T-helper 22 cell (primary cell): ENCODE results near the gene EFCAB6.

ENCODE experiments used
- DNase-seq: peaks from one replicate; pipeline ENCODE4 v3.0.0-alpha.2; 2020; ENCODE audit warnings: low read depth

The EFCAB6 gene, protein sequence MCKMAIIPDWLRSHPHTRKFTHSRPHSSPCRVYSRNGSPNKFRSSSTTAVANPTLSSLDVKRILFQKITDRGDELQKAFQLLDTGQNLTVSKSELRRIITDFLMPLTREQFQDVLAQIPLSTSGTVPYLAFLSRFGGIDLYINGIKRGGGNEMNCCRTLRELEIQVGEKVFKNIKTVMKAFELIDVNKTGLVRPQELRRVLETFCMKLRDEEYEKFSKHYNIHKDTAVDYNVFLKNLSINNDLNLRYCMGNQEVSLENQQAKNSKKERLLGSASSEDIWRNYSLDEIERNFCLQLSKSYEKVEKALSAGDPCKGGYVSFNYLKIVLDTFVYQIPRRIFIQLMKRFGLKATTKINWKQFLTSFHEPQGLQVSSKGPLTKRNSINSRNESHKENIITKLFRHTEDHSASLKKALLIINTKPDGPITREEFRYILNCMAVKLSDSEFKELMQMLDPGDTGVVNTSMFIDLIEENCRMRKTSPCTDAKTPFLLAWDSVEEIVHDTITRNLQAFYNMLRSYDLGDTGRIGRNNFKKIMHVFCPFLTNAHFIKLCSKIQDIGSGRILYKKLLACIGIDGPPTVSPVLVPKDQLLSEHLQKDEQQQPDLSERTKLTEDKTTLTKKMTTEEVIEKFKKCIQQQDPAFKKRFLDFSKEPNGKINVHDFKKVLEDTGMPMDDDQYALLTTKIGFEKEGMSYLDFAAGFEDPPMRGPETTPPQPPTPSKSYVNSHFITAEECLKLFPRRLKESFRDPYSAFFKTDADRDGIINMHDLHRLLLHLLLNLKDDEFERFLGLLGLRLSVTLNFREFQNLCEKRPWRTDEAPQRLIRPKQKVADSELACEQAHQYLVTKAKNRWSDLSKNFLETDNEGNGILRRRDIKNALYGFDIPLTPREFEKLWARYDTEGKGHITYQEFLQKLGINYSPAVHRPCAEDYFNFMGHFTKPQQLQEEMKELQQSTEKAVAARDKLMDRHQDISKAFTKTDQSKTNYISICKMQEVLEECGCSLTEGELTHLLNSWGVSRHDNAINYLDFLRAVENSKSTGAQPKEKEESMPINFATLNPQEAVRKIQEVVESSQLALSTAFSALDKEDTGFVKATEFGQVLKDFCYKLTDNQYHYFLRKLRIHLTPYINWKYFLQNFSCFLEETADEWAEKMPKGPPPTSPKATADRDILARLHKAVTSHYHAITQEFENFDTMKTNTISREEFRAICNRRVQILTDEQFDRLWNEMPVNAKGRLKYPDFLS (N-terminal part only)

DNA sequence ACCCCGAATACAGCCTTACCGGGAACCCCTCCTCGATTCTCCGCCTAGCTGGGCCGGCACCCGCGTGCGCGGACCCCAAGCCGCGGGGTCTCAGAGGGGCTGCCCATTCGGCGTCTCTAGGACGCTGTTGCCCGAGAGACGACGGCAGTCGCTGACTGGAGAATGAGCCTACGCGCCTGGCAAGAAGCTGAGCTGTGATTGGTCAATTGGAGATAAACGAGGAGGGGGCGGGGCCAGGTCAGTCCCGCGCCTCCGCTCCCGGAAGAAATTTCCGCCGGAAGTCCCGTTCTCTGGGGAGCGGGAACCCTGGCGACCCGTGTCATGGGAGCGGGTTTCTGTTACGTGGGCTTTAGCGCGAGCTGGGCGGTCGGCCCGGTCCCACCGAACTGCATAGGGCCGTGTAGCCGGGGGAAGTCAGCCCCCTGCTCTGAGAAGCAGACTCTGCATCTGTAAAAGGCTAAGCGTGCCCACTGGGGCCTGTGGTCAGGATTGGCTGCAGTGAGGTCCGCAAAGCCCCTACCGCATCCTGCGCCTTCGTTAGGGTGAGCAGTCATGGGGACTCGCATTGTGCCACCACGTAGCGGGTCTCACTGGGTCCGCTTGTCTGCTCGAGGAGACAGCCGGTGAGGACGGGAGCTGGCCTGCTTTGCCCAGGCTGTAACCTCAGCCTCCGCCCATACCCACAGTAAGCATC lies at the start of gene EFCAB6:
TSS of gene EFCAB6 (minus strand) at position 157 of the 694 bp plus-strand sequence. CDS start 29,987 bp downstream, outside the sequence.
- DNase-seq, result peak; percentile 81

DNA sequence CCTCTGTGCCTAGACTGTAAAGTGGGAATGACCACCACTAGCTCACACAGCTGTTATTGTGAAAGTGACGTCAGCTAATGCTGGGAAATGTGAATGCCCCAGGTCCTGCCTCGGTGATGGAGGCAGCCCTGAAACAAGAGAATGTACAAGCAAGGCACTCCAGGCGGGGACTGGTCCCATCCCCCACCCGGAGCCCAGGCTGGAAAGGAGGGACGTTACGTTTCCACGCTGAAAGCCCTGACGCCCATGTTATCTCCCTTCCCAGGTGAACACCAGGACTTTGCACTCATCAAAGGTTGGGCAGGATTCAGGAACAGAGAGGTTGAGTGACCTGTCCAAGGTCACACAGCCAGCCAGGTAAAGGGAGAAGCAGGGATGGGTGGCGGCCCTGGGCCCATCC lies 49.4 kb upstream of the EFCAB6 start:
- no peak for DNase-seq

DNA sequence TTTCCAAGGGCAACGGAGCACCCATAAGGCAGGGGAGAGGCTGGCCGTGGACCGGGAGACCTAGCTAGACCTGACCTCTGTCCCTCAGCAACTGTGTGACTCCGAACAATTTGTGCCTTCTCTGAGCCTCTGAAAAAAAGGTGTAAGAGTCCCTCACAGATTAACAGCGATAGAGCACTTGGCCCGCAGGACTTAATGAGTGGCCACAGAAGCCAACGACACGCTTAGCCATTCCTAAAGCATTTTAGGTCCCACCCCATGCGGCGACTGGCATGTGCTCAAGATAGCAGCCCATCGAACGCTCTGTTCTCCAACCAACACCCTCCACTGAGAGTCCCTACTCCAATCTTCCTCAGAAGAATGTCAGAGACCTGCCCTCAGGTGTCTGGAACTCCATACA lies 48.7 kb upstream of the EFCAB6 start:
- DNase-seq, result no peak

DNA sequence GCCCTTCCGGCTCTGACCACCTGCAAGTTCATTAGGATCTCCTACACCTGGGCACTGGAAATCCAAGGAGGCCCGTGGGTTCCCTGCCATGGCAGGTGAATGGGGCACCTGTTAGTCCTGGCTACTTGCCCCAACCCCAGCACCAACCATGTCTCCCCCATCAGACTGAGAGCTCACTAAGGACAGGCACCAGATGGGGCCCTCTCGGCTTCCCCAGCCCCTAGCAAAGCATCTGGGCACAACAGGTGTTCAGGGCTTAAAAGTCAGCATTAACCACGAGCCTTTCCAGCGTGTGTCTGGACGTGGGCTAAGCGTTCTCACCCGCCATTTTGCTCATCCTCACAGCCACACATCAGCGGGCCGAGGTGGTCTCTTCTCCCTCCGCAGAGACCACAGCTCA lies 48.0 kb upstream of the EFCAB6 start:
- DNase-seq, result no peak

DNA sequence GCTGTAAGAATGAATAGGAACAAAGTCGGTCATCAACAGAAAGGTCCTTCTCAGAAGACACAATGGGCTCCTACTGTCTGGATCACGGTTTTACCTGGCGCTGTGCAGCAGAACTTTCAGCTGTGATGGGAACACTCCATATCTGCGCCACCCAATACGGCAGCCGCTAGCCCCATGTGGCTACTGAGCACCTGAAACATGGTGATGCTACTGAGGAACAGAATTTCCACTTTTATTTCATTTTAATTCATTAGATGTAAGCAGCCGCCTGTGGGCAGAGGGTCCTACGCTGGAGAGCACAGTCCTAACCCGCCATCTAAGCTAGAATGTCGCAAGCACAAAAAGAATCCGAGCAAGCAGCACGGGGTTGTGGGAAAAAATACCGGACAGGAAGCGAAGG lies 47.5 kb upstream of the EFCAB6 start:
- no peak for DNase-seq

DNA sequence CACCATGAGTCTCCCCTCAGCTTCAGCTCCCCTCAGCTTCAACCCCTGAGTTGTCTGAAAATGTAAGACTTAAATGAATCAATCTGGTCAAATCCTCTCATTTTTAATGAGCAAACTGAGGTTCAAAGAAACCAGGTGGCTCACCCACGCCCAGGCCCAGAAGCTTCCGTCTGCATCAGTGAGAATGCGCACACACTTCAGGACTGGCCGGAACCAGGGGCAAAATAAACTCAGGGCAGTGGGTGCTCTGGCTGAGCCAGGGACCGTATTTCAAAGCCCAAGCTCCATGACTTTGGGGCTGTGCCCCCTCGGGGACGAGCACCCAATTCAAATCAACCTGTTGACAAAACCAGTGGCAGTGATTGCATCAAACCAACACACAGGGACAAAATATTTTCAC lies 47.1 kb upstream of the EFCAB6 start:
- DNase-seq, result no peak

DNA sequence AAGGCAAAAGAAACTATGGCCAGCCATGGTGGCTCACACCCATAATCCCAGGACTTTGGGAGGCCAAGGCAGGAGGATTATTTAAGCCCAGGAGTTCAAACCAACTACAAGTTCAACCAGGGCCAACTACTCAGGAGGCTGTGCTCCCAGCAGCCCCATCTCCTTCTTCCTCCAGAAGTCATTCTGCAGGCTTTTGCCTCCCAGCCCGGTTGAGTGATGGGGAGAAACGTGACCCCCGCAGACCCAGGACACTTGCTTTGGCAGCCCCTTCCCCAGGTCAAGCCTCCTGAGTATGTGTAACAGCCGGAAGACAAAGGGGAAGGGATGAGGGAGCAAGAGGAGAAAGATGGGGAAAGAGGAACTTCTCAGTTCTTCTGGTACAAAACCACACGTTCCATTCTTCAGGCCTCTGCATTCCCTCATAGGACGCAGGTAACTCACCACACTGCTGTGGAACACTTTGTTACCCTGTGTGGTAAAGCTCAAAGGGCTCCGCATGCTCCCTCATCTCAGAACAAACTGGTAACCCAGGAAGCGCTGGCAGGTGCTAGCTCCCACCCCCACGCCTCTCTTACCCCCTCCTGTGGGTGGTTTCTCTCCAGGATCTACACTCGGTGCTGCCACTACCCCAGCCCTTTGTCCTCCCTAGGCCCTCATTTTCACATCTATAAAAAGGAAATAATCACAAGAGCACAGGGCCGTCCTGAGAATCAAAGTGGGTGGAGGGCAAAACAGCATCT lies 46.2 kb upstream of the EFCAB6 start:
- no peak for DNase-seq

DNA sequence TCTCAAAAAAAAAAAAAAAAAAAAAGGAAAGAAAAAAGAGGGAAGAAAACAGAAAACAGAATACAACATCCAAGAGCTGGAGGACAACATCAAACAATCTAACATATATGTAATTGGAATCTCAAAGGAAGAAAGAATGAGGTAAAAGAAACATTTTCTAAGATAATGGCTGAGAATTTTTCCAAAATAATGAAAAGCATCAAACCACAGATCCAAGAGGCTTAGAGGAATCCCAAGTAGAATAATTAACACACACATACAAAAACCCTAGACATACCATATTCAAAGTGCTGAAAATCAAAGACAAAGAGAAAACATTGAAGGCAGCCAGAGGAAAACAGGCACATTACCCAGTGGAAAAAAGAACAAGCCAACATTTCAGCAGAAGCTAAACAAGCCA lies 45.3 kb upstream of the EFCAB6 start:
- DNase-seq, result no peak

DNA sequence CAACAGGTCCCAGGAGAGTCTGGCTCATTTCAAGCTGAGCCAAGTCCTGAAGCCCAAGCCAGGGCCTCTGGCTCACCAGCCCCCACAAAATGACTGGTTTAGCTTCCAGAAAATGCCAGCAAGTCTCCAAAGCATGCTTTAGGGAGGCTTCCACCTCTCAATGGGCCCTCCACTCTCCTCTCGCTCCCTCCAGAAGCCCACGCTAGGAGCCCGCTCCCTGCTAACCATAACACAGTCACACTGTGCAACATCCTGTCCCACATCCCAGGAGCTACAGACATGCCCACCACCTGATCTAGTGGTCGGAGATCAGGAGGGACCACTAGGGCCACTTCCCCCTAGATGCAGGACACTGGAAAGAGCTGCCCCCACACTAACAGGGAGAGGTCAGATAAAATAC lies 43.3 kb upstream of the EFCAB6 start:
- DNase-seq, result no peak

DNA sequence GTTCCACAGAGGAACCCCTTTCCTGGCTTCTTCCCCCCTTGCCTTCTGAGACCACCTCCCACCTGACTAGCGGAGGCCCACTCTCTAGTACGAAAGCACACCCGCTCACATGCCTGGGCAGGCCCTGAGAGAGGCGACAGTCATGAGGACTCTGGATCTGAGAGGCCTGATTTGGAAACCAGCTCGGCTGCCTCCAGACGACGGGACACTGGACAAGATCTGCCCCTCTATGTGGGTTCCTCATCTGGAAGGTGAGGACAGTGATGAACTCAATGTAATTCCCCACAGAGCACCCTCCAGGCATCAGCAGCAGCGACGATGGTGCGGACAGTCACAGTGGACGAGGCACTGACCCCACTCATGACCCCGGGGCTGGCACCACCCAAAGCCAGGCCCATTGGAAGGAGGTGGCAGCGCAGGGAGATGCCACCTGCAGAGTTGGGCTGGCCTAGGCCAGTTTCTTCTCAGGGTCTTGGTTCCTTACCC lies 42.7 kb upstream of the EFCAB6 start:
- no peak for DNase-seq

DNA sequence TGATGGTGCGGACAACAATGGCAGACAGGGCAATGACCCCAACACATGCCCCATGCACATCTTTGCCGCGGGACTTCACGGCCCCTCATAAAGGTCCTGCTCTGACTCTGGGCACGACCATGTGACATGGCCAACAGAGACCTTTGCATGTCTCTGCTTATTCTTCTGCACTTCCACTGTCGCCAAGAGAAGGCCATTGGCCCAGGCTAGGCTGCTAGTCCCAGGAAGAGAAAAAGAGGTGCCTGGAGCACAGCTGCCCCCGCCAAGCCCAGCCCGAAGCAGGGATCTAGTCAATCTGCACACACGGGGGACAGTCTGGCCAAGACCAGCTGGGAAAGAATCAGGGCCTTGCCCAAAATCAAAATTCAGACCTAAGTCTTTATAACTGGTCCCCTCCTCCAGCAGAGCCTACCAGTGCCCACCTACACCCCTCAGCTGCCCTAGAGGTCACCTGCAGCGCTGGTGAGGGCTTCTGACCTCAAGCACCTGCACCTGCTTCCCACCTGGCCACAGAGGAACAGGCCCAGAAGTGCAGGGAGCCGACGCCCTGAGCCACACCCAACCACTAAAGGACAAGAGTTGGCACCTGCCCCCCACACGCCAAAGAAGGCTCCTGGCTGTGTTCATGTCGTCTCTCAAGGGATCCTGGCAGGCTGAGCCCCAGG lies 42.1 kb upstream of the EFCAB6 start:
- DNase-seq, result no peak

DNA sequence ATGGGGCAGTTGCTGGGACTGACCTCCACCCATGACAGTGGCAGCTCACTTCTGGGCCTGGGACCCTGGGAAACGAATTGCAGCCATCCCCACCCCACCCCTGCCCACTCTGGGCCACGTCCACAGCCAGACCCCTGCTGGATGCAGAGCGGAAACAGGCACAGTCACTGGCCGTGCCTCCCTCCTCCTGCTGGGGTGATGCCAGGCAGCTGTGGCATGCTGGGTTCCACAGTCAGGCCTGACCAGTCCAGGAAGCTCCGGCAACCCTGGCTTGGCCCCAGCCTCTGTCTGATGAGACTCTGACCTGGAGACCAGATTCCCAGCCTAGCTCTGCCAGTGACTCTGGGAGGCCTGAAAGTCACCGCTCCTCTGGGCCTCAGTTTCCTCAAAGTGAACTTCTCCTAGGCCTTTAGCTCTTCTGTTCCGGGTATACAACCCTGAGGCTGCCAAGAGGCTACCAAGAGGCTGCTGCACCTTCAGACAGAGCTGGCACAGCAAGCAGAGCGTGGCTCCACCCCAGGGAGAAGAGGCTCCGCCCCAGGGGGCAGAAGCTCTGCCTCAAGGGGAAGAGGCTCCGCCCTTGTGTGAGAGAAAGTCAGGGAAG lies 41.3 kb upstream of the EFCAB6 start:
- no peak for DNase-seq

DNA sequence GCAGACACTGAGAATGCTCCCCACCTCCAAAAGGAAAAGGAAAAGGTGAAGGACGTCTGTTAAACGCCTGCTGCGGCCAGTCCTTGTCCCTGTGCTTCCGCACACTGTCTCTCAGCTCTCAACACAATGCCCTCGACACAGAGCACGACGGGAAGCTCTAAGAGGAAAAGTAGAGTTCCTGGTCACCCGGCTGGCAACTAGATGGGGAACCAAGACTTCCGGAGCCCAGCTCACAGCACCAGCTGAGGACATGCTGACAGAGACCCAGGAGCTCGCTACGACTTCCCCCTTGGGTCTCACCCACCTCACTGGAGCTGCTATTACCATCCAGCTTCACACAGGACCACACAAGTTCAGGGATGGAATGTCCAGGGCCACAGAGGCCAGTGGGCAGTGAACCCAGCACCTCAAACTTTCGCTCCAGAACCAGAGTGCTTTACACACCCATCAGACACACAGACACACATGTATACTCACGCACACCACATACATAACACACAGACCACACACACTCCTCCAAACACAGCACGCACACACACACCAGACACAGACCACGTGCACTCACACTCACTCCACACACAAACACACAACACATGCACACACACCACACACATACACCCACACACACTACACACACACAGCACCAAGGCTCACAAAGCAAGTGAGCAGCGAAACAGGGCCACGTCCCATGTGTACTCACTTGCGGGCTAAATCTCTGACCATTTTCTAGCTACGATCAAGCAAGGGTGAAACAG lies 40.6 kb upstream of the EFCAB6 start:
- no peak for DNase-seq

DNA sequence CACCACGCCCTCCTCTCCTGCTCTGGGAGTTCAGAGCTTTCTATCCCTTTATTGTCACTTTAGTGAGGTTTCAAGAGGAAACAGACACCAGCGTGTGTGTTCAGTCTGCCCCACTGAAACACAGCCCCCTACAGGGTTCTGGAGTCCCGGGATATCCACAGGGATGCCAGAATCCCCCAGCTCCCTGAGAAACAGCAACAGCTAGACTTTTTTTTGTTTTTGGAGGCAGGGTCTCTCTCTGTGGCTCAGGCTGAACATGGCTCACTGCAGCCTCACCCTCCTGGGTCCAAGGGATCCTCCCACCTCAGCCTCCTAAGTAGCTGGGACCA lies 39.8 kb upstream of the EFCAB6 start:
- no peak for DNase-seq

DNA sequence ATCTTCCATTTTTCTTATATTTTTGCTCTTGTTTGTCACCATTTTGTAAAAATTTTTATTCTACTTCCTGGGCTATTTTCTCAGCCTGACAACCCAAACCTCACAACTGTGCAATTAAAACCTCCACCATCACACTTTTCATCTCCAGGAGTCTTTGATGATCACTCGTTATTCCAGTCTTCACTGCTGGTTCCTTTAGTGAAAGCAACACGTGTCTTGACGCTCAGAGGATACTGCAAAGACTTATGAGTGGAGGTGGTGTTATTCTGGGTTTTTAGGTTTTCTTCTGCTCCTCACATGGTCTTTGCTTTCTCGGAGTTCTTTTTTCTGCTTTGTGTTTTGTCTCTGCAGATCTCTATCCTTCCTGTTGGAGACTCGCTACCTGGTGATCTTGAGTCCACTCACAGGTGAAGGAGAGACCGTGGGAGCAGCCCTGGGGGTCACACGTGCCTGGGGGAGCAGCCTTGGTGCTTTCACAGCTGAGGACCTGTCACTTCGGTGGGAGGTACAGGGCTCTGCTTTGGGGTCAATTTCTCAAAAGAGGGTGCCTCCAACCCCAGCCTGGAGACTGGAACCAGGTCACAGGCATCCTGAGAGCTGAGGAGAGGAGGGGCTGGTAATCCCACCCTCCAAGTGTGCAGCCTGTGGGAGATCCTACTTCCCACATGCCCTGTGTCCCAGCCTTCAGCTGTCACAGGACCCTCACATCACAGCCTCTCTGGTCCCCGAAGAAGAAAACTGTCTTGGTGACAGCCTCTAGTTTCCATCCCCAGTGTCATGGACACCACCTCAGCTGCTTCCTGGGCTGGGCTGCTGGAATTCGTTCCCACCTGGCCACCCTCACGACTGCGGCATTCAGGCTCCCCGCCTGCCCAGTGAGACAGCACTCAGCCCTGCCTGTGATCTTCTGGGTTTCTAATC lies 39.2 kb upstream of the EFCAB6 start:
- no peak for DNase-seq

DNA sequence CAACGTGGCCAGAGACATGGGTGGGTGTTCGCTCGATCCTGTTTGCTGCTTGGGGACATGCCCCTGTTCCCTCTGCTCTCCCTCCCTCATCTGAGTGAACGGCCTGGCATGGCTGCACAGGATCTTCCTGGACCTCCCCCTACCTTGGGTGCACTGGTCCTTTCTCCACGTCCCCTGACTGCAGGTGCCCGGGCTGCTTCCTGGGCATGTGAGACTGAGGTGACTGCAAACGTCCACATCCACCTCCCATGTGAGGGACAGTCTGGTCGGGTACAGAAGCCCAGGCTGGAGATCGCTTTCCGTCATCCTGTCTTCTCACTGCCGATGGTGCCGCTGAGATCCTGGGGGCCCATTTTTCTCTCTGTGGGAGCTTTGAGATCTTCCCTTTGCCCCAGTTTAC lies 38.4 kb upstream of the EFCAB6 start:
- no peak for DNase-seq

DNA sequence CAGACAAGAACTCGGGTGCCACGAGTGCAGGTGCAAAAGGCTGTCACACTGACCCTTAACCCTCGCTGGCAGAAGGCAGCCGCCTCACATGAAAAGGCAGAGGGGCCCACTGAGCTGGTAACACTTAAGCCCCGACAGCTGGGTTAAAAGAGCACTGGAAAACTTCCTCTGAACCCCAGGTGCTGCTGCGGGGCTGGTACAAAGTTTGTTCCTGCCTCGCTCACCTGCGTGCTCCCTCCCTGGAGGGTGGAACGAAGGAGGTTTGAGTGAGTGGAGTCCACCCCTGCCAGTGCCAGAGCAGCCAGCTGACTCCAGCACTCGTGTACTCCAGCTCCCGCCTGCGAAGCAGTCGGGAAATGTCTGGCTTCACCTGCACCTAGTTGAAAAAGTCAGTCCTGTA lies 37.6 kb upstream of the EFCAB6 start:
- DNase-seq, result no peak
